Adrenal gland (tissue), 5 donors: Measurements from ENCODE around the gene ERC1.

Experiments used
- CTCF ChIP-seq, 6 experiments: fragments of 450-650 bp in 4 of 6; fragments of 200-600 bp in 2 of 6; sonication (generic) in 1 of 6; IDR thresholded peaks; 1 replicate in 5 of 6; 2 replicates in 1 of 6; pipeline versions ENCODE4 v1.5.1 to v1.8.0; 2016 to 2021; ENCODE audit warnings: antibody characterized with exemption in 6 of 6, mild to moderate bottlenecking in 2 of 6, moderate library complexity in 1 of 6
- POLR2A ChIP-seq, 2 donors: fragments of 450-650 bp; IDR thresholded peaks; one replicate each; pipeline ENCODE4 v1.6.1; 2017; ENCODE audit warnings: antibody characterized with exemption in 2 of 2, mild to moderate bottlenecking in 2 of 2, moderate library complexity in 1 of 2
- donor health status: DM: no; HTN: no; CAD: no.

GRCh38 chr12:1300460-1300859, 309.4 kb downstream of the ERC1 start:
- TF ChIP-seq CTCF (IDR thresholded peaks at IDR 0.05) (no peak), POLR2A (IDR thresholded peaks at IDR 0.05) (no peak)
